ENCODE data around the gene LGR5.

The LGR5 gene

GRCh38 chr12:71599210-71599609 is 159.6 kb downstream of the LGR5 start:
- DNase-seq (ENCODE audit: low read depth in 2 of 2) = no peak

- DNase-seq (ENCODE audit: low read depth in 2 of 2) = no peak
These were observed 161.9 kb downstream of the LGR5 start for GRCh38 chr12:71601546-71601945.

GRCh38 chr12:71602761-71603577 is 163.4 kb downstream of the LGR5 start:
- no peak for DNase-seq (ENCODE audit: low read depth in 2 of 2)

GRCh38 chr12:71605039-71605438 is 165.4 kb downstream of the LGR5 start:
- DNase-seq (ENCODE audit: low read depth in 2 of 2) = no peak

DNA sequence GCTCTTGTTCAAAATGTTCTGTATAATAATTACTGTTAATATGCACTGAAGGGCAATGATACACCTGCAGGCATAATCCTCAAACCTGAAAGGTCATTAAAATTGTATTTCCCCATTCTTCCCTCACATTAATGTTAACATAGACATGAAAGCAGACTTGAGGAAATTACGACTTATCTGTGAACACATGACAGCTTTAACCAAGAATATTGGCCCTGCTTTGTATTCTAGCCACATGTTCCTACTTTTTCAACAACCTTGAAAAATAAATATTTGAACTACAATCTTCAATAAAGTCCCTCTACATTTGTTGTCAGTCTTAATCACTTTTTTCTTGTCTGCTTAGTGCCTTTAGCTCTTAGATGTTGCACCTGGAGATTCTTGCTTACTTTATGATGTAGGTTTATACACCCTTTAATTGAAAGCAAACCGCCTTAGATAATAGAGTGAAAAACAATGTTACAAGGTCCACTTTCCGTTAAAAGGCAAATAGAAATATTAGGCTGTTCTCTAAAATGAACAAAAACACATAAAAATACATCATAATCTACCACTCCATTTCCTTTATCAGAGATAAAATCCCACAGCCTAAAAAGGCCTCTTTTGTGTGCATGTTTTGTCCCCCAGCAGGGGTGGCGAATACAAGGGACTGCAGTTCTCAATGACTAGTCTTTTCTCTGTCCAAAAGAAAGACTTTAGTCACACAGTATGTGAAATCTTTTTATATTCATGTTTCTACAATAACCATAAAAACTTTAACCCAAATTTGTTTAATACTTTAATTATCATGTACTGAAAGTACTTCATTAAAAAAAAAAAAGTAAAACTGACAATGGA is 168.1 kb downstream of the LGR5 start:
- no peak for DNase-seq (ENCODE audit: low read depth in 2 of 2)

DNA sequence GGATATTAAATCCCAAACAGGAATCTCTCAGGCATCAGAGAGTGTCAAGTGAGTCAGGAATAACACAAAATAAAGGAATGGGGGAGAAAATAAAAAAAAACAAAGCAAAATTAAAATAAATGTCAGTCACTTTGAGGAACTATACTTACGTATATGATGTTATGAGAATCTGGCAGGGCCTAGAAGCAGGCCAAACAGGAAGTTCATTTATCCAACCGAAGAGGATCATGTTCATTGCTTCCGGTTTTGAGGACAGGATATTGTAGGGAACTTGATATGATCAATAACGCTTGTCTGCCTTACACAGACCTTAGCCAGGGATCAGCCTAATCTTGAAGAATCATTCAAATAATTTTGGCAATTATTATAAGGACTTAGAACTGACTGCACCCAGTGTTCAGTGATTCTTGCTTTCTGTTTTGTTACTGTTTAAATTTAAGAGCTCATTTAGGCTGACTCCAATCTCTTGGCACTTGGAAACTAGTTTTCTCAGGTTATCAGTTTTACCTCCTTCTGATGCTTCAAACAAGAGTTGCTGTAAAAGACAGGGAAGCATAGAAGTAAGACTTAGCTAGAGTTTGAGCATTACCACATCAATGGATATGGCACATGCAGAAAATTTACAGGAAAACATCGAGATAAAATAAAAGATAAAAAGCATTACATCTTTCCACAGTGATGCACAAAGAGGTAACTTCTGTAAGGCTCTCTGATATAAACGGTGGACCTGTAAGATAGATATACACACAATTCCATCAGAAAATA is 170.6 kb downstream of the LGR5 start:
- DNase-seq (ENCODE audit: low read depth in 2 of 2) = no peak

- no peak for DNase-seq (ENCODE audit: low read depth in 2 of 2)
These were observed 182.3 kb downstream of the LGR5 start for GRCh38 chr12:71621938-71622337.

DNA sequence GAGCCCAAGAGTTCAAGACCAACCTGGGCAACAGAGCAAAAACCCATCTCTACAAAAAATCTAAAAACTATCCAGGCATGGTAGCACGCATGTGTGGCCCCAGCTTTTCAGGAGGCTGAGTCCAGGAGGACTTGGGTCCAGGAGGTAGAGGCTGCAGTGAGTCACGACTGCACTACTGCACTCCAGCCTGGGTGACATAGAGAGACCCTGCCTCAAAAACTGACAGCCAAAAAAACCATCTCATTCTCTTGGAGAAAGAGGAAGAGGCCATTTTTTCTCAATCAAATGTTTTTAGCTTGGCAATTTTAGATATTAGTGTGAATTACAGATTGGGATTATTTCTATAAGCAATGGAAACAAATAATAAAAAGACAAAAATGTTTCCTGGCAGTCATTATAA is 185.9 kb downstream of the LGR5 start:
- no peak for DNase-seq (ENCODE audit: low read depth in 2 of 2)

- no peak for DNase-seq (ENCODE audit: low read depth in 2 of 2)
These were observed 186.5 kb downstream of the LGR5 start for GRCh38 chr12:71626098-71626497.

DNA sequence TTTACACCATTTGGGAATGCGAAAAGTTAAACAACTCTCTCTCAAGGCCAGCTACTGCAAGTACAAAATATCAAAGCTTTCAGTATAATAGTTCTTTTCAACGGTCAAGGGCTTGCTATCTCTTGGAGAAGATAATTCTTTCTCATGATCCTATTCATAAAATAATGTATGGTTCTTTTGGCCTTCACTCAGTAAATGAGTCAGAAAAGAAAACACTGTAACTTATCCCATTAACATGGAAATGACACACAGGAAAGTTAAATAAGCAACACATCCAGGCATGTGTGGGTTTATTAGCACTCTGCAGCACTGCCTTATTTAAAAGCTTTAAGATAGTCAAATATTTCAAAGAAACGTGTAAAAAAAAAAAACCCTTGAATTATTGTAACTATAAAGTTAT is 187.2 kb downstream of the LGR5 start:
- DNase-seq (ENCODE audit: low read depth in 2 of 2) = no peak

DNA sequence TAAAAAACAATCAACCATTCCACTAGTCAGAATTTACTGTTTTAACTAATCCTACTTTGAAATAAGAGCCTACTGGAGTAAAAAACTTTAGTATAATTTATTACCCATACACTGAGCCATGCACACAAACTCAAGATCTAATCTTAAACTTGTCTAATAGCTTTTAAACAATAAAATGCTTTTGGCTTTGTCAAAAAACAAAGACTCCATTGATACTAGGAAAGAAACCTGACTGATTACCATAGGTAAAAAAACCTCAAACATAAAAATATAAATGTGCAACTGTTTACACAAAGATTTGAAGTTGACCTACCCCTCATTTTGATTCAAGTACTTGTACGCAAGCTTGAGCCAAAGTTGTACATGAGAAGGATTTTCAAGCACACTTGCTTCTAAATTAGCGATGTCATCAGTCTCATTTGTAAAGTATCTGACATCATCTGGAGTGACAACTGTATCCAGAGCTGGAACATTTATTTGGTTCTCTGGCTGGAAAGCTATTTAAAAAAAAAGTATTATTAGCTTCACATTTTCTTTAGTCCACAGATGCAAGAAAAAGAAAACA is 187.9 kb downstream of the LGR5 start:
- no peak for DNase-seq (ENCODE audit: low read depth in 2 of 2)

Data from stimulated activated CD8-positive, alpha-beta memory T cell treated with anti-CD3 and anti-CD28 coated beads, Interleukin-15, amount 100 ng/mL, for 4 hours (primary cell).